Neural cell (in vitro differentiated cells): Measurements from ENCODE around the gene PLA2G6.

Source experiments
- CTCF ChIP-seq: fragments of 450-650 bp; IDR thresholded peaks from 2 replicates; pipeline ENCODE4 v1.5.1; 2014; ENCODE audit warnings: antibody characterized with exemption, mild to moderate bottlenecking, moderate library complexity; ENCODE audit not compliant: poor library complexity, severe bottlenecking
- EP300 ChIP-seq: fragments of 450-650 bp; conservative IDR thresholded peaks from 2 replicates; pipeline ENCODE4 v1.6.1; 2014; ENCODE audit warnings: antibody characterized with exemption, mild to moderate bottlenecking, moderate library complexity; ENCODE audit not compliant: poor library complexity, severe bottlenecking
- EZH2 ChIP-seq: fragments of 200-600, 300-800 bp; shearing (Covaris generic), sonication (generic); IDR thresholded peaks from 2 replicates; pipeline ENCODE4 v1.6.1; 2014; ENCODE audit warnings: antibody characterized with exemption, low read length, borderline replicate concordance, mild to moderate bottlenecking; ENCODE audit not compliant: insufficient read depth, poor library complexity, severe bottlenecking
- POLR2AphosphoS5 ChIP-seq: IDR thresholded peaks from 2 replicates; pipeline ENCODE4 v1.6.1; 2012
- RAD21 ChIP-seq: fragments of 450-650 bp; conservative IDR thresholded peaks from 2 replicates; pipeline ENCODE4 v1.6.1; 2014; ENCODE audit warnings: antibody characterized with exemption, mild to moderate bottlenecking, moderate library complexity
- TF ChIP-seq, protein P1 (sequence below): IDR thresholded peaks from 2 replicates; pipeline ENCODE4 v1.6.1; 2012; ENCODE audit warnings: borderline replicate concordance

GRCh38 chr22:38207898-38208432 lies 26.3 kb upstream of the PLA2G6 start:
- TF ChIP-seq CTCF (no peak), RAD21 (no peak), EZH2 (no peak), POLR2AphosphoS5 (no peak), EP300 (no peak)
- TF ChIP-seq, protein P1, sequence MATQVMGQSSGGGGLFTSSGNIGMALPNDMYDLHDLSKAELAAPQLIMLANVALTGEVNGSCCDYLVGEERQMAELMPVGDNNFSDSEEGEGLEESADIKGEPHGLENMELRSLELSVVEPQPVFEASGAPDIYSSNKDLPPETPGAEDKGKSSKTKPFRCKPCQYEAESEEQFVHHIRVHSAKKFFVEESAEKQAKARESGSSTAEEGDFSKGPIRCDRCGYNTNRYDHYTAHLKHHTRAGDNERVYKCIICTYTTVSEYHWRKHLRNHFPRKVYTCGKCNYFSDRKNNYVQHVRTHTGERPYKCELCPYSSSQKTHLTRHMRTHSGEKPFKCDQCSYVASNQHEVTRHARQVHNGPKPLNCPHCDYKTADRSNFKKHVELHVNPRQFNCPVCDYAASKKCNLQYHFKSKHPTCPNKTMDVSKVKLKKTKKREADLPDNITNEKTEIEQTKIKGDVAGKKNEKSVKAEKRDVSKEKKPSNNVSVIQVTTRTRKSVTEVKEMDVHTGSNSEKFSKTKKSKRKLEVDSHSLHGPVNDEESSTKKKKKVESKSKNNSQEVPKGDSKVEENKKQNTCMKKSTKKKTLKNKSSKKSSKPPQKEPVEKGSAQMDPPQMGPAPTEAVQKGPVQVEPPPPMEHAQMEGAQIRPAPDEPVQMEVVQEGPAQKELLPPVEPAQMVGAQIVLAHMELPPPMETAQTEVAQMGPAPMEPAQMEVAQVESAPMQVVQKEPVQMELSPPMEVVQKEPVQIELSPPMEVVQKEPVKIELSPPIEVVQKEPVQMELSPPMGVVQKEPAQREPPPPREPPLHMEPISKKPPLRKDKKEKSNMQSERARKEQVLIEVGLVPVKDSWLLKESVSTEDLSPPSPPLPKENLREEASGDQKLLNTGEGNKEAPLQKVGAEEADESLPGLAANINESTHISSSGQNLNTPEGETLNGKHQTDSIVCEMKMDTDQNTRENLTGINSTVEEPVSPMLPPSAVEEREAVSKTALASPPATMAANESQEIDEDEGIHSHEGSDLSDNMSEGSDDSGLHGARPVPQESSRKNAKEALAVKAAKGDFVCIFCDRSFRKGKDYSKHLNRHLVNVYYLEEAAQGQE, result no peak
